Prostate gland (tissue), 2 donors: ENCODE data around the gene CYYR1.

Experiments
- CTCF ChIP-seq, 4 experiments: fragments of 200-600 bp in 2 of 4; fragments of 450-650 bp in 2 of 4; sonication (generic) in 2 of 4; IDR thresholded peaks; 1 replicate in 3 of 4; 2 replicates in 1 of 4; pipeline ENCODE4 v1.5.1; 2016 to 2019; ENCODE audit warnings: antibody characterized with exemption in 4 of 4, mild to moderate bottlenecking in 2 of 4, moderate library complexity in 2 of 4
- POLR2A ChIP-seq: fragments of 450-650 bp; IDR thresholded peaks from one replicate; pipeline ENCODE4 v1.6.1; 2016; ENCODE audit warnings: antibody characterized with exemption, mild to moderate bottlenecking
- POLR2AphosphoS5 ChIP-seq: sonication (generic); formaldehyde crosslinking; IDR thresholded peaks from one replicate; pipeline ENCODE4 v1.6.1; 2017; ENCODE audit warnings: antibody characterized with exemption

- TF ChIP-seq CTCF (IDR thresholded peaks at IDR 0.05) (no peak), POLR2AphosphoS5 (no peak), POLR2A (no peak)
Observed at GRCh38 chr21:26522704-26523103, 50.4 kb downstream of the CYYR1 start.
